ENCODE results near the gene PGLYRP1.

DNA sequence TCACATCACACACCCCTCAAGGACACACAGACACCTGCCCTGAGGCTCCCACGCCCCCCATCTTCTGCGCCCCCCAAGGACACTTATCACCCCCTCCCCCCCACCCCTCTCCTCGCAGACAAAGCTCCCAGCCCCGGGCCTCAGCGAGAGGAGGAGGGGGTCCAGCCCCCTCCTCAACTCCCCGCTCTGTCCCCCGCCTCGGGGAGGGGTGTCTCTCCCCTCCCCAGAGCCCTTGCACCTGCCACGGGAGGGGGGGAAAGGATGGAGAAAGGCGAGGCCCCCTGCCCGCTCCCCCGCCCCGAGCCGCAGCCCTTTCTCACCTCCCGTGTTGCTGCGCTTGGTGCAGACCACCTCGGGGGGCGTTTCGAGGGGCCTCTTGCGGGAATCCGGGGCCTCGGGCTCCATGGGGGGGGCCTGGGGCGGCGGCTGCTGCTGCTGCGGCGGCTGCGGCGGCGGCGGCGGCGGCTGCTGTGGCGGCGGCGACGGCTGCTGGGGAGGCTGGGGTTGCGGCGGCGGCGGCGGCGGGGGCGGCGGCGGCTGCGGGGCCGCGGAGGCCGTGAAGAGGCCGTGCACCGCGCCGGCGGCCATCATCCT, 49.8 kb downstream of the PGLYRP1 start:
- TF ChIP-seq, protein P1, sequence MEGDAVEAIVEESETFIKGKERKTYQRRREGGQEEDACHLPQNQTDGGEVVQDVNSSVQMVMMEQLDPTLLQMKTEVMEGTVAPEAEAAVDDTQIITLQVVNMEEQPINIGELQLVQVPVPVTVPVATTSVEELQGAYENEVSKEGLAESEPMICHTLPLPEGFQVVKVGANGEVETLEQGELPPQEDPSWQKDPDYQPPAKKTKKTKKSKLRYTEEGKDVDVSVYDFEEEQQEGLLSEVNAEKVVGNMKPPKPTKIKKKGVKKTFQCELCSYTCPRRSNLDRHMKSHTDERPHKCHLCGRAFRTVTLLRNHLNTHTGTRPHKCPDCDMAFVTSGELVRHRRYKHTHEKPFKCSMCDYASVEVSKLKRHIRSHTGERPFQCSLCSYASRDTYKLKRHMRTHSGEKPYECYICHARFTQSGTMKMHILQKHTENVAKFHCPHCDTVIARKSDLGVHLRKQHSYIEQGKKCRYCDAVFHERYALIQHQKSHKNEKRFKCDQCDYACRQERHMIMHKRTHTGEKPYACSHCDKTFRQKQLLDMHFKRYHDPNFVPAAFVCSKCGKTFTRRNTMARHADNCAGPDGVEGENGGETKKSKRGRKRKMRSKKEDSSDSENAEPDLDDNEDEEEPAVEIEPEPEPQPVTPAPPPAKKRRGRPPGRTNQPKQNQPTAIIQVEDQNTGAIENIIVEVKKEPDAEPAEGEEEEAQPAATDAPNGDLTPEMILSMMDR (IDR thresholded peaks at IDR 0.05 in 4 of 5, conservative IDR thresholded peaks at IDR 0.05 in 1 of 5): no peak
- no peak for TF ChIP-seq POLR2A (IDR thresholded peaks at IDR 0.05)
